HEK293 (cell line): ENCODE results near the gene TPRN.

Experiments used
- CTCF ChIP-seq: fragments of 450-650 bp; formaldehyde crosslinking; IDR thresholded peaks from 2 replicates; pipeline ENCODE4 v1.5.1; 2016; ENCODE audit warnings: missing biosample characterization, missing genetic modification characterization
- ELK4 ChIP-seq: IDR thresholded peaks from 2 replicates; pipeline ENCODE4 v1.6.1; 2011; ENCODE audit warnings: mild to moderate bottlenecking, low read depth, low read length, borderline replicate concordance
- SCRT2 ChIP-seq: fragments of 450-650 bp; formaldehyde crosslinking; IDR thresholded peaks from 2 replicates; pipeline ENCODE4 v1.5.1; 2016; ENCODE audit warnings: missing biosample characterization, missing genetic modification characterization
- TCF7L2 ChIP-seq: IDR thresholded peaks from 2 replicates; pipeline ENCODE4 v1.6.1; 2011; ENCODE audit warnings: low read depth, mild to moderate bottlenecking, inconsistent platforms, low read length, moderate library complexity, borderline replicate concordance
- ZBTB44 ChIP-seq: fragments of 450-650 bp; IDR thresholded peaks from 2 replicates; pipeline ENCODE4 v1.5.1; 2018; ENCODE audit warnings: missing biosample characterization, mild to moderate bottlenecking, missing genetic modification characterization
- ZFHX2 ChIP-seq: fragments of 450-650 bp; formaldehyde crosslinking; conservative IDR thresholded peaks from 2 replicates; pipeline ENCODE4 v1.5.1; 2016; ENCODE audit warnings: missing biosample characterization, missing genetic modification characterization
- ZNF174 ChIP-seq: fragments of 450-650 bp; formaldehyde crosslinking; IDR thresholded peaks from 2 replicates; pipeline ENCODE4 v1.5.0; 2017; ENCODE audit warnings: missing biosample characterization, mild to moderate bottlenecking, missing genetic modification characterization
- ZNF23 ChIP-seq: fragments of 450-650 bp; formaldehyde crosslinking; IDR thresholded peaks from 2 replicates; pipeline ENCODE4 v1.5.1; 2016; ENCODE audit warnings: missing biosample characterization, missing genetic modification characterization, borderline replicate concordance
- ZNF416 ChIP-seq: fragments of 450-650 bp; formaldehyde crosslinking; IDR thresholded peaks from 2 replicates; pipeline ENCODE4 v1.5.1; 2016; ENCODE audit warnings: missing biosample characterization, missing genetic modification characterization
- ZNF473 ChIP-seq: fragments of 450-650 bp; formaldehyde crosslinking; IDR thresholded peaks from 2 replicates; pipeline ENCODE4 v1.5.1; 2017; ENCODE audit warnings: missing biosample characterization, missing genetic modification characterization
- ZNF510 ChIP-seq: fragments of 450-650 bp; formaldehyde crosslinking; IDR thresholded peaks from 2 replicates; pipeline ENCODE4 v1.5.1; 2018; ENCODE audit warnings: mild to moderate bottlenecking, missing genetic modification characterization, missing biosample characterization; ENCODE audit not compliant: insufficient replicate concordance
- ZNF561 ChIP-seq: fragments of 450-650 bp; IDR thresholded peaks from 2 replicates; pipeline ENCODE4 v1.5.1; 2018; ENCODE audit warnings: missing biosample characterization, missing genetic modification characterization, borderline replicate concordance
- ZNF704 ChIP-seq: fragments of 450-650 bp; formaldehyde crosslinking; IDR thresholded peaks from 2 replicates; pipeline ENCODE4 v1.5.1; 2016; ENCODE audit warnings: missing biosample characterization, missing genetic modification characterization

GRCh38 chr9:137173796-137174664, 26.5 kb downstream of the TPRN start:
- TF ChIP-seq ZNF561 (tag by site-specific recombination), result no peak
- no peak for TF ChIP-seq ZNF704 (tag by site-specific recombination)
- no peak for TF ChIP-seq ZNF23 (tag by site-specific recombination)
- no peak for TF ChIP-seq ZNF416 (tag by site-specific recombination)
- no peak for TF ChIP-seq CTCF (tag by site-specific recombination)
- TF ChIP-seq ZNF510 (tag by site-specific recombination), result no peak
- no peak for TF ChIP-seq SCRT2 (tag by site-specific recombination)
- no peak for TF ChIP-seq ZNF473 (tag by site-specific recombination)
- no peak for TF ChIP-seq ELK4
- TF ChIP-seq TCF7L2, result no peak
- no peak for TF ChIP-seq ZNF174 (tag by site-specific recombination)
- no peak for TF ChIP-seq ZBTB44 (tag by site-specific recombination)
- TF ChIP-seq ZFHX2 (tag by site-specific recombination), result no peak
